Stomach (tissue), 9 donors: ENCODE results near the gene STRA6. TPM values are rescaled to one million over a fixed set of nuclear protein-coding genes. Genes with fewer than 3 reads are reported as not detected.

Source experiments
- DNase-seq, 2 donors: peaks; one replicate each; pipeline versions ENCODE4 v3.0.0 to v3.0.0-alpha.2; 2013 to 2019
- H3K27ac ChIP-seq, 5 donors: fragments of 200-600 bp in 4 of 5; sonication (generic) in 4 of 5; one replicate each; pipeline ENCODE4 v1.5.1; 2013 to 2019; ENCODE audit warnings: mild to moderate bottlenecking in 1 of 5, moderate library complexity in 1 of 5
- H3K27me3 ChIP-seq, 3 donors: fragments of 200-600 bp; sonication (generic); one replicate each; pipeline ENCODE4 v1.5.1; 2017 to 2019; ENCODE audit warnings: mixed run types in 1 of 3
- H3K36me3 ChIP-seq, 4 donors: fragments of 200-600 bp; sonication (generic); 1 replicate in 3 of 4; 2 replicates in 1 of 4; pipeline ENCODE4 v1.5.1; 2016 to 2019
- H3K4me1 ChIP-seq, 4 donors: fragments of 200-600 bp; sonication (generic); one replicate each; pipeline ENCODE4 v1.5.1; 2016 to 2019
- H3K4me3 ChIP-seq, 4 donors: fragments of 200-600 bp; sonication (generic) in 3 of 4; one replicate each; pipeline ENCODE4 v1.5.1; 2016 to 2019; ENCODE audit warnings: mild to moderate bottlenecking in 1 of 4
- H3K9me3 ChIP-seq, 4 donors: fragments of 200-600 bp; sonication (generic); one replicate each; pipeline ENCODE4 v1.5.1; 2016 to 2019
- CTCF ChIP-seq, 7 experiments: fragments of 450-650 bp in 4 of 7; fragments of 200-600 bp in 3 of 7; sonication (generic) in 3 of 7; IDR thresholded peaks; one replicate each; pipeline ENCODE4 v1.5.1; 2016 to 2019; ENCODE audit warnings: antibody characterized with exemption in 7 of 7, control low read depth in 2 of 7, mild to moderate bottlenecking in 1 of 7
- EP300 ChIP-seq: sonication (generic); formaldehyde crosslinking; IDR thresholded peaks from one replicate; pipeline ENCODE4 v1.6.1; 2017; ENCODE audit warnings: antibody characterized with exemption
- POLR2A ChIP-seq, 4 donors: fragments of 450-650 bp; IDR thresholded peaks; one replicate each; pipeline ENCODE4 v1.6.1; 2016; ENCODE audit warnings: antibody characterized with exemption in 4 of 4, control low read depth in 2 of 4, mild to moderate bottlenecking in 1 of 4, moderate library complexity in 1 of 4
- POLR2AphosphoS5 ChIP-seq, 3 donors: sonication (generic); formaldehyde crosslinking; IDR thresholded peaks; one replicate each; pipeline ENCODE4 v1.6.1; 2016; ENCODE audit warnings: antibody characterized with exemption in 3 of 3
- WGBS, 5 donors: extraction: QIAGEN DNeasy Blood & Tissue Kit in 3 of 5; methylation state at CpG; one replicate each; pipeline versions ENCODE4 v1.1.5 to v1.1.7; 2013 to 2018; 5-methylcytosine and 5-hydroxymethylcytosine counted together
- intact Hi-C: fragments of 100-400 bp; cut with DNase I; formaldehyde crosslinking; loops from one replicate; pipeline ENCODE4 v1.15.1; 2023; ENCODE audit warnings: low total_unique reads
- polyA plus RNA-seq, 3 donors: library from polyadenylated mRNA; stranded (reverse); fragments of 200-250 nt; gene quantifications; one replicate each; pipeline ENCODE4 v1.2.3, GENCODE V29; 2013
- total RNA-seq, 5 donors: library from RNA; depleted of rRNA; stranded (reverse); fragments of >200 nt; gene quantifications; one replicate each; pipeline versions ENCODE4 v1.1.0 to v1.2.3, GENCODE V29; 2014 to 2016
- donor health status: healthy with polysubstance abuse.
- donor health status: Bipolar disorder and iron deficiency.
- donor health status: healthy.

Gene STRA6
- total and polyA plus RNA-seq, 8 donors: 0.95 to 1.5 TPM; not detected in 6

GRCh38 chr15:74193299-74193718 lies 9.3 kb downstream of the STRA6 start:
- no peak for DNase-seq

GRCh38 chr15:74192751-74193150 lies 9.8 kb downstream of the STRA6 start:
- 73 to 84% (median 80%) methylated on average over 5 of the region's 5 CpGs for WGBS, 5 donors
- Histone ChIP-seq H3K4me3 (no peak overlapping the region), H3K27me3 (no peaks in the 10 kb centered on the region), H3K4me1 (peaks cover 0 to 8% (median 0%) of the 10 kb centered on the region in 4 donors), H3K36me3 (no peaks in the 10 kb centered on the region), H3K9me3 (no peaks in the 10 kb centered on the region), H3K27ac (no peak overlapping the region)
- TF ChIP-seq POLR2AphosphoS5 (IDR thresholded peaks at IDR 0.05) (no peak), CTCF (IDR thresholded peaks at IDR 0.05) (no peak), EP300 (no peak), POLR2A (IDR thresholded peaks at IDR 0.05) (no peak)
- no peak for DNase-seq
- intact Hi-C loops: no loop called here

More at GRCh38 chr15:74193299-74193718, 9.3 kb downstream of the STRA6 start:
- WGBS, 5 donors: 69 to 83% (median 81%) methylated on average over 4 of the region's 4 CpGs
- no peaks in the 10 kb centered on the region for H3K27me3 ChIP-seq
- H3K4me1 ChIP-seq: peaks cover 0 to 8% (median 0%) of the 10 kb centered on the region in 4 donors
- intact Hi-C loops: no loop called here
- H3K9me3 ChIP-seq: no peaks in the 10 kb centered on the region
- H3K4me3 ChIP-seq: no peak overlapping the region
- no peak for TF ChIP-seq POLR2A (IDR thresholded peaks at IDR 0.05)
- TF ChIP-seq EP300: no peak
- TF ChIP-seq POLR2AphosphoS5 (IDR thresholded peaks at IDR 0.05): no peak
- no peak for TF ChIP-seq CTCF (IDR thresholded peaks at IDR 0.05)
- no peak overlapping the region for H3K27ac ChIP-seq
- no peaks in the 10 kb centered on the region for H3K36me3 ChIP-seq

- H3K9me3 ChIP-seq: no peaks in the 10 kb centered on the region
- intact Hi-C loops: no loop called here
- H3K4me1 ChIP-seq: peaks cover 0 to 8% (median 0%) of the 10 kb centered on the region in 4 donors
- no peak for DNase-seq
- TF ChIP-seq EP300 (no peak), POLR2A (IDR thresholded peaks at IDR 0.05) (no peak), CTCF (IDR thresholded peaks at IDR 0.05) (no peak), POLR2AphosphoS5 (IDR thresholded peaks at IDR 0.05) (no peak)
- H3K27me3 ChIP-seq: no peaks in the 10 kb centered on the region
- no peaks in the 10 kb centered on the region for H3K36me3 ChIP-seq
- H3K4me3 ChIP-seq: no peak overlapping the region
- H3K27ac ChIP-seq: no peak overlapping the region
- WGBS, 5 donors: 49 to 63% (median 53%) methylated on average over 3 of the region's 3 CpGs
Observed at GRCh38 chr15:74191798-74192197, 10.8 kb downstream of the STRA6 start.

GRCh38 chr15:74188216-74188615 lies 14.4 kb downstream of the STRA6 start:
- TF ChIP-seq POLR2AphosphoS5 (IDR thresholded peaks at IDR 0.05) (no peak), CTCF (IDR thresholded peaks at IDR 0.05) (no peak), EP300 (no peak), POLR2A (IDR thresholded peaks at IDR 0.05) (no peak)
- WGBS, 5 donors: 78 to 93% (median 92%) methylated on average over 7 to 11 of the region's 11 CpGs
- H3K9me3 ChIP-seq: no peaks in the 10 kb centered on the region
- no peak overlapping the region for H3K4me3 ChIP-seq
- H3K27me3 ChIP-seq: no peaks in the 10 kb centered on the region
- no peaks in the 10 kb centered on the region for H3K4me1 ChIP-seq
- no peak overlapping the region for H3K27ac ChIP-seq
- intact Hi-C loops: no loop called here
- DNase-seq: no peak
- no peaks in the 10 kb centered on the region for H3K36me3 ChIP-seq
